ENCODE measurements around the gene BMAL1. TPM values are rescaled to one million over a fixed set of nuclear protein-coding genes. Genes with fewer than 3 reads are reported as not detected.

BMAL1 gene
- total and polyA plus RNA-seq, 8 donors: 7.1 to 132 (median 16.4) TPM

DNA sequence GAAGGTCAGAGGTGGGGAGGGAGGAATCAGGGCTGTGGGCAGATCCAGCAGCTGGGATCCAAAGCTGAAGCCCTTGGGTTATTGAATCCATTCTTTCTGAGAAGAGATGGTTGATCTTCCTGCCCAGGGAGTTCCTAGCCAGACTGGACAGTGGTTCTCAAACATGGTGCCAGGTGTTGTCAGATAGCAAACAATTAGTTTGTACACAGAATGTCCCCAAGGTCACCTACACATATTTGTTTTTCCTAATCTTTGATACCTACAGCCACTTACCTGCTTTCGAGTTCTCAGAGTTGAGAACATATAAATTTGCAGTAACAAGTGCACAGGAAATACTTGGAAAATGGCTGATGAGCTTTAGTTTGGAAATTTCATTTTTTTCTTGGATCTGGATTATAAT, 54.5 kb downstream of the BMAL1 start:
- peak overlapping the region; percentile 28 to 62 (median 36) for H3K27ac ChIP-seq
- 29 to 68% (median 49%) methylated on average over 1 of the region's 1 CpG for WGBS, 5 donors
- H3K36me3 ChIP-seq: peaks cover 0 to 8% (median 0%) of the 10 kb centered on the region in 4 donors
- TF ChIP-seq POLR2A (IDR thresholded peaks at IDR 0.05) (no peak), EP300 (IDR thresholded peaks at IDR 0.05) (no peak), POLR2AphosphoS5 (IDR thresholded peaks at IDR 0.05) (no peak)
- TF ChIP-seq, protein P1, sequence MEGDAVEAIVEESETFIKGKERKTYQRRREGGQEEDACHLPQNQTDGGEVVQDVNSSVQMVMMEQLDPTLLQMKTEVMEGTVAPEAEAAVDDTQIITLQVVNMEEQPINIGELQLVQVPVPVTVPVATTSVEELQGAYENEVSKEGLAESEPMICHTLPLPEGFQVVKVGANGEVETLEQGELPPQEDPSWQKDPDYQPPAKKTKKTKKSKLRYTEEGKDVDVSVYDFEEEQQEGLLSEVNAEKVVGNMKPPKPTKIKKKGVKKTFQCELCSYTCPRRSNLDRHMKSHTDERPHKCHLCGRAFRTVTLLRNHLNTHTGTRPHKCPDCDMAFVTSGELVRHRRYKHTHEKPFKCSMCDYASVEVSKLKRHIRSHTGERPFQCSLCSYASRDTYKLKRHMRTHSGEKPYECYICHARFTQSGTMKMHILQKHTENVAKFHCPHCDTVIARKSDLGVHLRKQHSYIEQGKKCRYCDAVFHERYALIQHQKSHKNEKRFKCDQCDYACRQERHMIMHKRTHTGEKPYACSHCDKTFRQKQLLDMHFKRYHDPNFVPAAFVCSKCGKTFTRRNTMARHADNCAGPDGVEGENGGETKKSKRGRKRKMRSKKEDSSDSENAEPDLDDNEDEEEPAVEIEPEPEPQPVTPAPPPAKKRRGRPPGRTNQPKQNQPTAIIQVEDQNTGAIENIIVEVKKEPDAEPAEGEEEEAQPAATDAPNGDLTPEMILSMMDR (IDR thresholded peaks at IDR 0.05): no peak
- H3K4me3 ChIP-seq: no peak overlapping the region
- no peak for DNase-seq
- intact Hi-C loops (cut with DNase I; ENCODE audit: low total_unique reads): no loop called here
- H3K27me3 ChIP-seq: no peaks in the 10 kb centered on the region
- peaks cover 38 to 80% (median 57%) of the 10 kb centered on the region in 4 donors for H3K4me1 ChIP-seq
- no peaks in the 10 kb centered on the region for H3K9me3 ChIP-seq

GRCh38 chr11:13333456-13333957, 55.9 kb downstream of the BMAL1 start:
- WGBS, 5 donors: 23 to 43% (median 30%) methylated on average over 6 to 7 of the region's 7 CpGs
- Histone ChIP-seq H3K27me3 (no peaks in the 10 kb centered on the region), H3K4me3 (no peak overlapping the region), H3K36me3 (peaks cover 0 to 2% (median 0%) of the 10 kb centered on the region in 4 donors), H3K9me3 (no peaks in the 10 kb centered on the region), H3K4me1 (peaks cover 41 to 89% (median 60%) of the 10 kb centered on the region in 4 donors), H3K27ac (peak overlapping the region; percentile 12 to 62 (median 36))
- intact Hi-C loops (cut with DNase I; ENCODE audit: low total_unique reads): no loop called here
- peak; percentile 54 to 69 for DNase-seq
- peak in 2 of 3 donors; percentile 12 to 28 for TF ChIP-seq POLR2AphosphoS5 (IDR thresholded peaks at IDR 0.05)
- TF ChIP-seq POLR2A (IDR thresholded peaks at IDR 0.05): no peak

GRCh38 chr11:13334034-13334786, 56.6 kb downstream of the BMAL1 start:
- TF ChIP-seq, protein P1 (IDR thresholded peaks at IDR 0.05): no peak
- TF ChIP-seq POLR2A (IDR thresholded peaks at IDR 0.05) (no peak), POLR2AphosphoS5 (IDR thresholded peaks at IDR 0.05) (no peak), EP300 (IDR thresholded peaks at IDR 0.05) (no peak)

GRCh38 chr11:13335319-13335718, 57.7 kb downstream of the BMAL1 start:
- DNase-seq: peak; percentile 71 to 80
- Histone ChIP-seq H3K27ac (no peak overlapping the region), H3K36me3 (no peaks in the 10 kb centered on the region), H3K4me3 (no peak overlapping the region), H3K9me3 (no peaks in the 10 kb centered on the region), H3K4me1 (peaks cover 47 to 87% (median 65%) of the 10 kb centered on the region in 4 donors), H3K27me3 (no peaks in the 10 kb centered on the region)
- no peak for TF ChIP-seq POLR2A (IDR thresholded peaks at IDR 0.05)
- TF ChIP-seq EP300 (IDR thresholded peaks at IDR 0.05): no peak
- TF ChIP-seq, protein P1 (IDR thresholded peaks at IDR 0.05): peak in 5 of 7 experiments; percentile 69 to 80 (median 77)
- no peak for TF ChIP-seq POLR2AphosphoS5 (IDR thresholded peaks at IDR 0.05)
- WGBS, 5 donors: 18 to 24% (median 21%) methylated on average over 5 of the region's 5 CpGs
- intact Hi-C loops (cut with DNase I; ENCODE audit: low total_unique reads): no loop called here

More at GRCh38 chr11:13334034-13334786, 56.6 kb downstream of the BMAL1 start:
- Histone ChIP-seq H3K36me3 (no peaks in the 10 kb centered on the region), H3K27ac (peak overlapping the region in 3 of 5 donors; percentile 12 to 62 (median 33)), H3K4me1 (peaks cover 48 to 91% (median 66%) of the 10 kb centered on the region in 4 donors), H3K9me3 (no peaks in the 10 kb centered on the region), H3K4me3 (no peak overlapping the region), H3K27me3 (no peaks in the 10 kb centered on the region)
- DNase-seq: no peak
- 69 to 90% (median 79%) methylated on average over 6 of the region's 6 CpGs for WGBS, 5 donors
- intact Hi-C loops (cut with DNase I; ENCODE audit: low total_unique reads): no loop called here

All from stomach (tissue), 9 donors.